Measurements from ENCODE around the gene SNRPA1. TPM values are rescaled to one million over a fixed set of nuclear protein-coding genes. Genes with fewer than 3 reads are reported as not detected.

SNRPA1 gene
- total RNA-seq, 2 experiments from 2014 or later = 214 to 222 TPM

DNA sequence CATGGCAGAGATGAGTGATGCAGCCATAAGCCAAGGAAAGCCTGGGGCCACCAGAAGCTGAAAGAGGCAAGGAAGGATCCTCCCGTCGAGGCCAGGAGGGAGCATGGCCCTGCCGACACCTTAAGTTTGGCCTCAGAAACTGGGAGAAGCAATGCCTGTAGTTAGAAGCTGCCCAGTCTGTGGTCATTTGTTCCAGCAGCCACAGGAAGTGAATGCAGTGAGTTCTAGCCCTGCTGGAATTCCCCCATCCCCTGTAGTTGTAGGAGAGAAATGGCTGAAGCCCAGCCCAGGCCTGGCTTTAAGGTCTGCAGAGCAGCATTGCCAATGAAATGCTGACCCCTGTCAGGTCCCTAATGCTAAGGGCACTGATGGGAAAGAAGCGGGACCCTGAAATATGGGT is 31.0 kb downstream of the SNRPA1 start:
- intact Hi-C loops (cut with DNase I, micrococcal nuclease) = no loop called here
- ATAC-seq (ENCODE audit: poor library complexity) (no peak), DNase-seq (no peak)
- Mint-ChIP-seq H3K36me3 (ENCODE audit: low read depth) (peaks cover 3% of the 10 kb centered on the region), H3K27me3 (peaks cover 17% of the 10 kb centered on the region), H3K4me1 (ENCODE audit: low read depth) (no peaks in the 10 kb centered on the region), H3K9me3 (no peaks in the 10 kb centered on the region), H3K27ac (no peak overlapping the region), H3K4me3 (no peak overlapping the region)
- POLR2A ChIA-PET = no interaction called here
- H3K36me3 ChIP-seq (ENCODE audit: insufficient read depth, low read length) = peaks cover under 1% of the 10 kb centered on the region
- H3K4me3 ChIP-seq (ENCODE audit: low read length) = no peak overlapping the region
- no peak overlapping the region for H3K27ac ChIP-seq (ENCODE audit: low read depth in 1 of 2, low read length in 2 of 2)
- CTCF ChIA-PET = no interaction called here
- TF ChIP-seq, protein P1, sequence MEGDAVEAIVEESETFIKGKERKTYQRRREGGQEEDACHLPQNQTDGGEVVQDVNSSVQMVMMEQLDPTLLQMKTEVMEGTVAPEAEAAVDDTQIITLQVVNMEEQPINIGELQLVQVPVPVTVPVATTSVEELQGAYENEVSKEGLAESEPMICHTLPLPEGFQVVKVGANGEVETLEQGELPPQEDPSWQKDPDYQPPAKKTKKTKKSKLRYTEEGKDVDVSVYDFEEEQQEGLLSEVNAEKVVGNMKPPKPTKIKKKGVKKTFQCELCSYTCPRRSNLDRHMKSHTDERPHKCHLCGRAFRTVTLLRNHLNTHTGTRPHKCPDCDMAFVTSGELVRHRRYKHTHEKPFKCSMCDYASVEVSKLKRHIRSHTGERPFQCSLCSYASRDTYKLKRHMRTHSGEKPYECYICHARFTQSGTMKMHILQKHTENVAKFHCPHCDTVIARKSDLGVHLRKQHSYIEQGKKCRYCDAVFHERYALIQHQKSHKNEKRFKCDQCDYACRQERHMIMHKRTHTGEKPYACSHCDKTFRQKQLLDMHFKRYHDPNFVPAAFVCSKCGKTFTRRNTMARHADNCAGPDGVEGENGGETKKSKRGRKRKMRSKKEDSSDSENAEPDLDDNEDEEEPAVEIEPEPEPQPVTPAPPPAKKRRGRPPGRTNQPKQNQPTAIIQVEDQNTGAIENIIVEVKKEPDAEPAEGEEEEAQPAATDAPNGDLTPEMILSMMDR (IDR thresholded peaks at IDR 0.05) = no peak
- H3K4me1 ChIP-seq (ENCODE audit: insufficient read depth, low read length) = no peaks in the 10 kb centered on the region
- H3K27me3 ChIP-seq (ENCODE audit: control insufficient read depth in 1 of 2, insufficient read depth in 2 of 2, low read length in 2 of 2) = no peaks in the 10 kb centered on the region
- H3K9me3 ChIP-seq (ENCODE audit: control insufficient read depth in 1 of 2, insufficient read depth in 1 of 2, low read length in 2 of 2) = no peaks in the 10 kb centered on the region

DNA sequence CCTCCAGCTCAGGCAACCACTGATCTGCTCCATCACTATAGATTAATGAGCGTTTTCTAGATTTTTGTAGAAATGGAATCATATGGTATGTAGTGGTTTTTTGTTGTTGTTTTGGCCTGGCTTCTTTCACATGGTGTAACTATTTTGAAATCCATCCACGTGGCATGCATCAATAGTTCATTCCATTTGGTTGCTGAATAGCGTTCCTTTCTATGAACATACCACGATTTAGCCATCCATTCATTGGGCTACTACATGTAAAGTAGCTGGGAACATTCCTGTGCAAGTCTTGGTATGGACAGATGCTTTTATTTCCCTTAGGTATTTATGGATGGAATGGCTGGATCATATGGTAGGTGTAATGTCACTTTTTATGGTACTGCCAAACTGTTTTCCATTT is 32.5 kb downstream of the SNRPA1 start:
- TF ChIP-seq, protein P1 (IDR thresholded peaks at IDR 0.05) = no peak
- H3K9me3 Mint-ChIP-seq = no peaks in the 10 kb centered on the region
- POLR2A ChIA-PET = no interaction called here

DNA sequence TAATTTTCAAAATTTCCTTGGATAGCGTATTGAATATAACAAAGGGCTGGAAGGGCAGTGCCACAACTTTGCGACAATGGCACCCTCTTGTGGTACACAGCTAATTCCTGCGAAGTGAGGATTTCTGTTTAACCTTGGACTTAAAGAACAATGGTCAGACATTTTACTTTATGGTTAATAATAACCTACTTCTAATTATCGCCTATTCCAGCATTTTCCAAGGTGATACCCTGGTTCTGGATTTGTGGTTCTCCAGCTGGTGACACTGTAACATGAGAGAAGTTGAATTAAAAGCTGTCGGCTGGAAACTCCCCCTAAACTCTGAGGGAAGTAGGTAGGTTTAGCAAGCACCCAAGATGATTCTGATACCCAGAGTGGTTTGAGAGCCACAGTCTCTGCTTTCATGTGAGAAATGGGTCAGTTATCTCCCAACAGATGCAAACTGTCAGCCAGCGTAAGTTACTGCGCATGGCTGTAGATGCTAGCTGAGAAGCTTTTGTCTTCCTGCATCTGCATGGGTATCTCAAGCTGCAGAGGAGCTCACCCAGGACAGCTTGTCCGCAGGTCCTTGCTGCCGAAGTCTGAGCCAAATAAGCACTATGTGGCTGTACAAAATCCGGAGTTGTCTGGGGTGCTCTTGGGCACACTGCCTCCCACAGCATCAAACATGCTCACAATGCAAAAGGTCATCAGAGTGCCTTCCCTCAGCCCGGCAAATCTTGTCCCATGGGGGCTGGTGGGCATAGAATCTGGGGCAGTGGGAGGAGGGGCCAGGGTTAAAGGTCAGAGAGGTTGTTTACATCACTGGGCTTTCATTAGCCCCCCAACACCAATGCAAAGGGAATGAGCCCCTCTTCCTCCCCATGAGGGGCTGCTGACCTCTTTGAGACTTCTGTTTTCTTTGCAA is 36.6 kb downstream of the SNRPA1 start:
- Histone ChIP-seq H3K36me3 (ENCODE audit: insufficient read depth, low read length) (no peaks in the 10 kb centered on the region), H3K4me3 (ENCODE audit: low read length) (no peak overlapping the region), H3K4me1 (ENCODE audit: insufficient read depth, low read length) (no peaks in the 10 kb centered on the region), H3K9me3 (ENCODE audit: control insufficient read depth in 1 of 2, insufficient read depth in 1 of 2, low read length in 2 of 2) (no peaks in the 10 kb centered on the region), H3K27ac (ENCODE audit: low read depth in 1 of 2, low read length in 2 of 2) (no peak overlapping the region), H3K27me3 (ENCODE audit: control insufficient read depth in 1 of 2, insufficient read depth in 2 of 2, low read length in 2 of 2) (peaks cover 0 to 5% of the 10 kb centered on the region in 2 experiments)
- Mint-ChIP-seq H3K36me3 (ENCODE audit: low read depth) (no peaks in the 10 kb centered on the region), H3K27ac (no peak overlapping the region), H3K4me1 (ENCODE audit: low read depth) (peaks cover 5% of the 10 kb centered on the region), H3K4me3 (peak overlapping the region; percentile 25), H3K27me3 (peaks cover 26% of the 10 kb centered on the region), H3K9me3 (no peaks in the 10 kb centered on the region)
- TF ChIP-seq, protein P1 (IDR thresholded peaks at IDR 0.05) = peak; percentile 93
- CTCF ChIA-PET = interaction anchor here (0.8 to 1.6 kb wide), 12 partner anchors 9 to 340 kb away, joined by 3 to 9 read pairs (median 4); no protein-coding TSS in a partner anchor
- ATAC-seq (ENCODE audit: poor library complexity) (peak; percentile 62), DNase-seq (peak in 12 of 14 experiments; percentile 29 to 81 (median 44))
- intact Hi-C loops (cut with DNase I, micrococcal nuclease) = loop anchor here (1.0 to 10.0 kb wide), 6 partner anchors 169 to 1334 kb away; partner anchors contain the start of genes ASB7 (in 1 of the 2) and LINS1 (in 1 of the 2)
- POLR2A ChIA-PET = interaction anchor here (0.7 to 1.2 kb wide), 2 partner anchors 9 to 11 kb away, joined by 3 read pairs; no protein-coding TSS in a partner anchor

More for the DNA sequence above, 32.5 kb downstream of the SNRPA1 start:
- Mint-ChIP-seq H3K36me3 (ENCODE audit: low read depth) (no peaks in the 10 kb centered on the region), H3K4me1 (ENCODE audit: low read depth) (peaks cover 5% of the 10 kb centered on the region), H3K4me3 (no peak overlapping the region), H3K27me3 (peaks cover 26% of the 10 kb centered on the region), H3K27ac (no peak overlapping the region)
- intact Hi-C loops (cut with DNase I, micrococcal nuclease) = no loop called here
- Histone ChIP-seq H3K27ac (ENCODE audit: low read depth in 1 of 2, low read length in 2 of 2) (no peak overlapping the region), H3K4me1 (ENCODE audit: insufficient read depth, low read length) (no peaks in the 10 kb centered on the region), H3K4me3 (ENCODE audit: low read length) (no peak overlapping the region), H3K9me3 (ENCODE audit: control insufficient read depth in 1 of 2, insufficient read depth in 1 of 2, low read length in 2 of 2) (no peaks in the 10 kb centered on the region), H3K27me3 (ENCODE audit: control insufficient read depth in 1 of 2, insufficient read depth in 2 of 2, low read length in 2 of 2) (peaks cover 0 to 5% of the 10 kb centered on the region in 2 experiments), H3K36me3 (ENCODE audit: insufficient read depth, low read length) (no peaks in the 10 kb centered on the region)
- CTCF ChIA-PET = no interaction called here
- DNase-seq = no peak
- ATAC-seq (ENCODE audit: poor library complexity) = no peak
